Rectal smooth muscle tissue (tissue), 1 donor: ENCODE measurements around the gene PTPRD.

Experiments
- H3K27ac ChIP-seq: one replicate; pipeline ENCODE4 v1.7.0; 2013; ENCODE audit warnings: low read depth, low read length, inconsistent platforms
- H3K27me3 ChIP-seq: one replicate; pipeline ENCODE4 v1.7.0; 2013; ENCODE audit warnings: low read length; ENCODE audit not compliant: control insufficient read depth, insufficient read depth
- H3K36me3 ChIP-seq: one replicate; pipeline ENCODE4 v1.7.0; 2013; ENCODE audit warnings: low read length; ENCODE audit not compliant: control insufficient read depth, insufficient read depth
- H3K4me1 ChIP-seq: one replicate; pipeline ENCODE4 v1.7.0; 2013; ENCODE audit warnings: low read length; ENCODE audit not compliant: control insufficient read depth, insufficient read depth
- H3K4me3 ChIP-seq: one replicate; pipeline ENCODE4 v1.7.0; 2013; ENCODE audit warnings: low read length
- H3K9ac ChIP-seq: one replicate; pipeline ENCODE4 v1.7.0; 2013; ENCODE audit warnings: low read length

Gene PTPRD

DNA sequence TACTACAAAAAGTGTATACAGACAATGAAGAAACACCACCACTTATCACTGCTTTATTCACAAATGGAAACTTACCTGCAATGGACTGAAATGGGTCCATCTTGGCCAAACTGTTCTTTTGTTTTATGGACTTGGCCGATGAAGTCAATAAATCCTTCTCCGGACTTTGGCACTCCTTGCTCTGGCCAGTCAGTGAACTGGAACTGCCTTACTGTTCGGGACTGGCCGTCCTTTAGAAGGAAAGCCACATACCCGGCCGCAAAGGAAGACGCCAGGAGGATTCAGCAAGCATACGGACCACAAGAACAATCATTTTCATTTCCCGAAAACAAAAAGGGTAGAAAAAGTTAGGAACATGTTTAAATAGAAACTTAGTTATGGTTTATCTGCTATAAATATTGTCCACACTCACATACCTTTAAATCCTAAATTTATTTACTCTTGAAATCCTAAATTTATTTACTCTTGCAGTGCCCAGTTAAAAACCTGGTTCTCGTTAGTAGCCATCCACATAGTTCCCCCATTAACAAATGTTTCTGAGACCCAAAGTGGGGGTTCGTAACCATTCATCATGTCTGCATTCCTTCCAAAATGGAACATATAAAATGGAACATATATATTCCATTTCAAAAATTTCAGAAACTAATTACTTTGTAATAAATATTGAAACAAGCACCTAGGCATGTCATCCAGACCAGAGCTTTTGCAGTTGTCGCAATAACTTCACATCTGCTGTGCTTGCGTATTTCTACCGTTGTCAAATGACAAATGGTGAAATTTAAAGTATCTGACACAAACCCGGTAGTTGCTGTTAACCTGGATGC is 2281.1 kb downstream of the PTPRD start:
- Histone ChIP-seq H3K36me3 (no peaks in the 10 kb centered on the region), H3K27me3 (no peaks in the 10 kb centered on the region), H3K4me3 (no peak overlapping the region), H3K27ac (no peak overlapping the region), H3K9ac (no peak overlapping the region), H3K4me1 (no peaks in the 10 kb centered on the region)

DNA sequence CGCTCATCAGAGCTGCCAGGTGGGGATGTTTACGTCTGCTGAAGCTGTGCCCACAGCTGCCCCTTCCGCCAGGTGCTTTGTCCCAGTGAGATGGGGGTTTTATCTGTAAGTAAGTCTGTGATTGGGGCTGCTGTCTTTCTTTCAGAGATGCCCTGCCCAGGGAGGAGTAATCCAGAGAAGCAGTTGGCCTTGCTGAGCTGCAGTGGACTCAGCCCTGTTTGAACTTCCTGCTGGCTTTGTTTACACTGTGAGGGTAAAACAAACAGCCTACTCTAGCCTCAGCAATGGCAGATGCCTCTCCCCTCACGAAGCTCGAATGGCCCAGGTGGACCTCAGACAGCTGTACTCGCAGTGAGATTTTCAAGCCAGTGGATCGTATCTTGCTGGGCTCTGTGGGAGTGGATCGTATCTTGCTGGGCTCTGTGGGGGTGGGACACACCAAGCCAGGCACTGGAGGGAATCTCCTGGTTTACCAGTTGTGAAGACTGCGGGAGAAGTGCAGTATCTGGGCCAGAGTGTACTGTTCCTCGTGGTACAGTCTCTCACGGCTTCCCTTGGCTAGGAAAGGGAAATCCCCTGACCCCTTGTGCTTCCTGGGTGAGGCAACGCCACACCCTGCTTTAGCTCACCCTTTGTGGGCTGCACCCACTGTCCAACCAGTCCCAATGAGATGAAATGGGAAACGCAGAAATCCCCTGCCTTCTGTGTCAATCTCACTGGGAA is 2283.1 kb downstream of the PTPRD start:
- Histone ChIP-seq H3K27ac (no peak overlapping the region), H3K27me3 (no peaks in the 10 kb centered on the region), H3K4me3 (no peak overlapping the region), H3K9ac (no peak overlapping the region), H3K36me3 (no peaks in the 10 kb centered on the region), H3K4me1 (no peaks in the 10 kb centered on the region)

DNA sequence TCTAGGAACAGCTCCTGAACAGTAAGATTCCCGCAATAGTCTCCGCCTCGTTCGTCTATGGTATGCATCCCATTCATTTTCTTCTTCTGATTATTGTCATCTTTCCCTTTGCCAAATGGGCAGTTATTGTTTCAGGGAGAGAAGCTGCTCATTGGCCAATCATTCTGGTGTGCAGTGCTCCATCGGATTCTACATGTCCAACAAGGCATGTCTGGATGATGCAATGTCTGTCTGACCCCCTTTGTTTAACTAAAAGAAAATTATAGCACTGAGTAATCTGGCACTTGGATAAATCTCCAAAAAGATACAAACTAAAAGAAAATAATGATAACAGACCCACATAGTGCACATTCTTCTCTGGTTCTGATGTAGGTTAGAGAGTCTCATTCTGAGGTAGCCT is 2297.6 kb downstream of the PTPRD start:
- Histone ChIP-seq H3K36me3 (no peaks in the 10 kb centered on the region), H3K4me3 (no peak overlapping the region), H3K4me1 (no peaks in the 10 kb centered on the region), H3K9ac (no peak overlapping the region), H3K27ac (no peak overlapping the region), H3K27me3 (no peaks in the 10 kb centered on the region)

DNA sequence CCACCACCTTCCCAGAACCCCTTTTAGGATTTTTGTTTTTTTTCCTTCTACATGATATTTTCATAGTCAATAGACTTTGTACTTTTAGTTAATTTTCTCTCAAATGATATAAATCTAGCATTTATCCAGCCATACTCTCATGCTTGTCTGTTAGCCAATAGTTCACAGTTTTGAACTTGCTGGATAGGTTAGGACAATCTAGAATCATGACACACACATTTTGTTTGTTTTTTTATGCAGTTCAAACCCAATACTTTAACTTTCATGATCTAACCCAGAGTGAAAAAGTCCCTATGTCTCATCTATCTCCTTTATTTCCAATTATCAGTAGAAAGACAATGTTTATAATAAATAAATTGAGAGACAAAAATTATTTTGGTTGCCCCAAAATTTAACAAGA is 2303.5 kb downstream of the PTPRD start:
- no peak overlapping the region for H3K4me3 ChIP-seq
- no peak overlapping the region for H3K9ac ChIP-seq
- no peaks in the 10 kb centered on the region for H3K27me3 ChIP-seq
- no peaks in the 10 kb centered on the region for H3K36me3 ChIP-seq
- no peaks in the 10 kb centered on the region for H3K4me1 ChIP-seq
- no peak overlapping the region for H3K27ac ChIP-seq

DNA sequence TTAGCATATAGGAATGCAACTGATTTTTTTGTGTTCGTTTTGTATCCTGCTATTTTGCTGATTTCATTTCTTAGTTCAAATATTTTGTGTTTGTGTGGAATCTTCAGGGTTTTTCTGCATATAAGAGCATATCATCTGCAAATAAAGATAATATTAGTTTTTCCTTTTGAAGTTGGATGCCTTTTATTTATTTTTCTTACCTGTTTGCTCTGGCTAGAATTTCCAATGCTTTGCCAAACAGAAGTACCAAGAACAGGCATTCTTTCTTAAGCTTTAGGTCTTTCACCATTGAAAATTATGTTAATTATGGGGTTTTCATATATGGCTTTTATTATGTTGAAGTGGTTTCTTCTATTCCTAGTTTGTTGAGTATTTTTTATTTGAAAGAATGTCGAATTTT is 2308.1 kb downstream of the PTPRD start:
- H3K27me3 ChIP-seq: no peaks in the 10 kb centered on the region
- no peak overlapping the region for H3K4me3 ChIP-seq
- no peaks in the 10 kb centered on the region for H3K36me3 ChIP-seq
- H3K4me1 ChIP-seq: no peaks in the 10 kb centered on the region
- H3K9ac ChIP-seq: no peak overlapping the region
- no peak overlapping the region for H3K27ac ChIP-seq

DNA sequence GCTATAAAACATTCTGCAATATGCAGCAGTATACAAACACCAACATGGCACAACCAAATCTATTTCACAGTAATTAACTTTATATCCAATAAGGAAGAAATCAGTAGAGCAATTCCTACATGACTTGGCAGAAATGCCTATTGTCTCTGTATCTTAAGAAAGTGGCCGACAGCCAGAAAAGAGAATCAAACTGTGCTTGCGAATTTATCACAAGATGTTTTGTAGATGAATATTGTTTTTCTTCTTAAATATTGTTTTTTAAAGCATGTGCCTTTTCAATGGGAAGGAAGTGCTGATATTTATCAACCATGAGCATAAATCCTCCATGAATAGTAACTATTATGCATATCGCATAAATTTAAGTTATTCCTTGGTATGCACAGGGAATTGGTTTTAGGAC is 2311.5 kb downstream of the PTPRD start:
- Histone ChIP-seq H3K4me3 (no peak overlapping the region), H3K36me3 (no peaks in the 10 kb centered on the region), H3K27ac (no peak overlapping the region), H3K4me1 (no peaks in the 10 kb centered on the region), H3K9ac (no peak overlapping the region), H3K27me3 (no peaks in the 10 kb centered on the region)

- no peaks in the 10 kb centered on the region for H3K27me3 ChIP-seq
- no peaks in the 10 kb centered on the region for H3K4me1 ChIP-seq
- no peaks in the 10 kb centered on the region for H3K36me3 ChIP-seq
- H3K4me3 ChIP-seq: no peak overlapping the region
- H3K27ac ChIP-seq: no peak overlapping the region
- no peak overlapping the region for H3K9ac ChIP-seq
Observed at GRCh38 chr9:8297047-8297446, 2315.8 kb downstream of the PTPRD start.

- Histone ChIP-seq H3K4me3 (no peak overlapping the region), H3K36me3 (no peaks in the 10 kb centered on the region), H3K9ac (no peak overlapping the region), H3K27me3 (no peaks in the 10 kb centered on the region), H3K4me1 (no peaks in the 10 kb centered on the region), H3K27ac (no peak overlapping the region)
Observed at GRCh38 chr9:8292657-8293056, 2320.1 kb downstream of the PTPRD start.

DNA sequence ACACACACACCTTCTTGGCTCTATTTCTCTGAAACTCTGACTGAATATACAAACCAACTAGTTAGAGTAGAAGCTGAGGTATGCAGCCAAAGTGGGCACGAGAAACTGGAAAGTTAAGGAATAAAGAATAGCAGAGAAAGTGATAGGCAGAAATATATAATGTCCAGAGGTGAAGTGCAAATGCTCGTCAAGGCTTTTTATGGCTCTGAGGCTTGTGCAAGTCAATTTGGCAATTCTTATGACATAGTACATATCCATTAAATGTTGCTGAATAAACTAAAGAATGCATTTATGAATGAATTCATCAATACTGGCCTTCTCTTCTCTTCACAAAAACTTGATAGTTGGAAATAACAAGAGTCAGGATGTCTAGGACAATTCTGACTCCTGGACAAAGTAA is 2323.1 kb downstream of the PTPRD start:
- Histone ChIP-seq H3K27me3 (no peaks in the 10 kb centered on the region), H3K27ac (no peak overlapping the region), H3K36me3 (no peaks in the 10 kb centered on the region), H3K4me1 (no peaks in the 10 kb centered on the region), H3K9ac (no peak overlapping the region), H3K4me3 (no peak overlapping the region)

GRCh38 chr9:8287970-8288369 is 2324.8 kb downstream of the PTPRD start:
- H3K27me3 ChIP-seq: no peaks in the 10 kb centered on the region
- H3K9ac ChIP-seq: no peak overlapping the region
- H3K4me1 ChIP-seq: no peaks in the 10 kb centered on the region
- no peaks in the 10 kb centered on the region for H3K36me3 ChIP-seq
- H3K27ac ChIP-seq: no peak overlapping the region
- no peak overlapping the region for H3K4me3 ChIP-seq

DNA sequence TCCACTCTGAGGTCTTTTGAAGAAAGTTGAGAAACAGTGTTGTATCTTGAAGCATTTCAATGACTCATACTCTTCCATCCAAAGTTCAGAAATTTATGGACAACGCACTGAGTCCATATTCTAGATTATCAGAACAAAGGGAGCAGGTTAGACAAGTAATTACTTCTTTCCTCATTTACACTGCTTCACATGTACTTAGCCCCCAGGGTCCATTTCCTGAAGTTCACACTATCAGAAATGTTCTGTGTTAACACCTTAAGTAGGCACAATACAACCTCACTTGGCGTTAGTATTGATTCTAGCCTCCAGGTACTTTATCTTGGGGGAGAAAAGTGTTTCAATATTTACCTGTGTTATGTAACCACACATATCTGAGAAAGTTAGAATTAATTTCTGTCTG is 2325.3 kb downstream of the PTPRD start:
- H3K27ac ChIP-seq: no peak overlapping the region
- H3K4me3 ChIP-seq: no peak overlapping the region
- H3K9ac ChIP-seq: no peak overlapping the region
- no peaks in the 10 kb centered on the region for H3K4me1 ChIP-seq
- no peaks in the 10 kb centered on the region for H3K27me3 ChIP-seq
- H3K36me3 ChIP-seq: no peaks in the 10 kb centered on the region

GRCh38 chr9:8284884-8285283 is 2327.9 kb downstream of the PTPRD start:
- Histone ChIP-seq H3K36me3 (no peaks in the 10 kb centered on the region), H3K27ac (no peak overlapping the region), H3K4me3 (no peak overlapping the region), H3K4me1 (no peaks in the 10 kb centered on the region), H3K27me3 (no peaks in the 10 kb centered on the region), H3K9ac (no peak overlapping the region)

- H3K4me1 ChIP-seq: no peaks in the 10 kb centered on the region
- no peak overlapping the region for H3K4me3 ChIP-seq
- H3K36me3 ChIP-seq: no peaks in the 10 kb centered on the region
- no peak overlapping the region for H3K27ac ChIP-seq
- no peak overlapping the region for H3K9ac ChIP-seq
- no peaks in the 10 kb centered on the region for H3K27me3 ChIP-seq
Observed at GRCh38 chr9:8282535-8282934, 2330.3 kb downstream of the PTPRD start.
